ENCODE results near the gene FLYWCH2. TPM values are rescaled to one million over a fixed set of nuclear protein-coding genes. Genes with fewer than 3 reads are reported as not detected.
A peak's percentile ranks its signal among the peaks of the same experiment; 100 is the strongest.

The FLYWCH2 gene
- total RNA-seq, 1 donor from 2014 or later: 15.8 TPM

GRCh38 chr16:2842340-2843000 lies 40.5 kb upstream of the FLYWCH2 start:
- Histone ChIP-seq H3F3A (ENCODE audit: low read depth) (no peaks in the 10 kb centered on the region), H3K9me3 (ENCODE audit: low read depth) (no peaks in the 10 kb centered on the region), H3K4me3 (no peak overlapping the region), H3K27me3 (peaks cover 25% of the 10 kb centered on the region), H3K36me3 (no peaks in the 10 kb centered on the region), H3K27ac (no peak overlapping the region), H3K4me1 (no peaks in the 10 kb centered on the region), H3K79me2 (ENCODE audit: low read depth) (no peaks in the 10 kb centered on the region), H4K20me1 (ENCODE audit: low read depth) (no peaks in the 10 kb centered on the region), H2AFZ (replicated peaks) (peak overlapping the region; percentile 82), H3K4me2 (no peak overlapping the region), H3K9ac (no peak overlapping the region)
- H3K27me3 Mint-ChIP-seq (ENCODE audit: insufficient read depth, low read depth): peaks cover 6% of the 10 kb centered on the region
- peaks cover 1% of the 10 kb centered on the region for H3K4me1 Mint-ChIP-seq
- H3K27ac Mint-ChIP-seq: no peak overlapping the region
- H3K9me3 Mint-ChIP-seq: no peaks in the 10 kb centered on the region
- TF ChIP-seq EZH2phosphoT487 (IDR thresholded peaks at IDR 0.05): no peak
- peak; percentile 64 for TF ChIP-seq CTCF (IDR thresholded peaks at IDR 0.05)
- TF ChIP-seq EZH2 (IDR thresholded peaks at IDR 0.05): no peak
- H3K36me3 Mint-ChIP-seq: no peaks in the 10 kb centered on the region
- DNase-seq (ENCODE audit: low spot score): peak; percentile 69
- no peak overlapping the region for H3K4me3 Mint-ChIP-seq

- no peak overlapping the region for H2AFZ ChIP-seq (replicated peaks)
- Mint-ChIP-seq H3K9me3 (peaks cover 2% of the 10 kb centered on the region), H3K4me3 (no peak overlapping the region), H3K36me3 (no peaks in the 10 kb centered on the region), H3K27me3 (ENCODE audit: insufficient read depth, low read depth) (peaks cover 2% of the 10 kb centered on the region), H3K4me1 (no peaks in the 10 kb centered on the region), H3K27ac (no peak overlapping the region)
- no peaks in the 10 kb centered on the region for H3F3A ChIP-seq (ENCODE audit: low read depth)
- no peaks in the 10 kb centered on the region for H3K9me3 ChIP-seq (ENCODE audit: low read depth)
- no peak for DNase-seq (ENCODE audit: low spot score)
- H3K4me1 ChIP-seq: no peaks in the 10 kb centered on the region
- H3K4me3 ChIP-seq: no peak overlapping the region
- H3K4me2 ChIP-seq: no peak overlapping the region
- no peak overlapping the region for H3K9ac ChIP-seq
- no peaks in the 10 kb centered on the region for H3K36me3 ChIP-seq
- H3K27ac ChIP-seq: no peak overlapping the region
- H3K27me3 ChIP-seq: peaks cover 22% of the 10 kb centered on the region
- H3K79me2 ChIP-seq (ENCODE audit: low read depth): no peaks in the 10 kb centered on the region
- TF ChIP-seq EZH2 (IDR thresholded peaks at IDR 0.05): no peak
- TF ChIP-seq EZH2phosphoT487 (IDR thresholded peaks at IDR 0.05): no peak
- no peak for TF ChIP-seq CTCF (IDR thresholded peaks at IDR 0.05)
- no peaks in the 10 kb centered on the region for H4K20me1 ChIP-seq (ENCODE audit: low read depth)
These were observed 39.5 kb upstream of the FLYWCH2 start for GRCh38 chr16:2843526-2843925.

GRCh38 chr16:2845116-2845515 lies 37.9 kb upstream of the FLYWCH2 start:
- H3K27ac Mint-ChIP-seq: no peak overlapping the region
- no peaks in the 10 kb centered on the region for H3K36me3 Mint-ChIP-seq
- no peak overlapping the region for H3K4me3 ChIP-seq
- no peaks in the 10 kb centered on the region for H3K79me2 ChIP-seq (ENCODE audit: low read depth)
- no peaks in the 10 kb centered on the region for H3K36me3 ChIP-seq
- H3K9ac ChIP-seq: no peak overlapping the region
- H3K9me3 ChIP-seq (ENCODE audit: low read depth): no peaks in the 10 kb centered on the region
- no peak overlapping the region for H3K4me3 Mint-ChIP-seq
- peaks cover 5% of the 10 kb centered on the region for H3K27me3 Mint-ChIP-seq (ENCODE audit: insufficient read depth, low read depth)
- H3K27ac ChIP-seq: no peak overlapping the region
- peaks cover 2% of the 10 kb centered on the region for H3K9me3 Mint-ChIP-seq
- H3K4me1 Mint-ChIP-seq: no peaks in the 10 kb centered on the region
- no peaks in the 10 kb centered on the region for H3K4me1 ChIP-seq
- H3K27me3 ChIP-seq: peaks cover 25% of the 10 kb centered on the region
- TF ChIP-seq EZH2 (IDR thresholded peaks at IDR 0.05) (no peak), CTCF (IDR thresholded peaks at IDR 0.05) (no peak), EZH2phosphoT487 (IDR thresholded peaks at IDR 0.05) (no peak)
- no peaks in the 10 kb centered on the region for H4K20me1 ChIP-seq (ENCODE audit: low read depth)
- H2AFZ ChIP-seq (replicated peaks): no peak overlapping the region
- DNase-seq (ENCODE audit: low spot score): no peak
- no peak overlapping the region for H3K4me2 ChIP-seq
- no peaks in the 10 kb centered on the region for H3F3A ChIP-seq (ENCODE audit: low read depth)
